Type B pancreatic cell (in vitro differentiated cells): Measurements from ENCODE around the gene CHST15. TPM values are rescaled to one million over a fixed set of nuclear protein-coding genes. Genes with fewer than 3 reads are reported as not detected.

Experiments
- DNase-seq: peaks from one replicate; pipeline ENCODE4 v3.0.0; 2021; ENCODE audit warnings: mixed read lengths; ENCODE audit not compliant: unreplicated experiment; ENCODE audit errors: extremely low spot score
- H3K27ac Mint-ChIP-seq: 2 replicates; pipeline ENCODE4 v1.8.0; 2021; ENCODE audit warnings: mild to moderate bottlenecking, mixed read lengths
- H3K27me3 Mint-ChIP-seq: 2 replicates; pipeline ENCODE4 v1.8.0; 2021; ENCODE audit warnings: mixed read lengths
- H3K36me3 Mint-ChIP-seq: 2 replicates; pipeline ENCODE4 v1.8.0; 2021; ENCODE audit warnings: mixed read lengths
- H3K4me1 Mint-ChIP-seq: one replicate; pipeline ENCODE4 v1.8.0; 2021; ENCODE audit warnings: mixed read lengths; ENCODE audit not compliant: unreplicated experiment
- H3K4me3 Mint-ChIP-seq: 2 replicates; pipeline ENCODE4 v1.8.0; 2021; ENCODE audit warnings: mild to moderate bottlenecking, mixed read lengths
- H3K9me3 Mint-ChIP-seq: 2 replicates; pipeline ENCODE4 v1.8.0; 2021; ENCODE audit warnings: mixed read lengths
- CTCF ChIP-seq: fragments of 200-600 bp; sonication (generic); conservative IDR thresholded peaks from 2 replicates; pipeline ENCODE4 v1.5.0; 2021; ENCODE audit warnings: antibody characterized with exemption, mild to moderate bottlenecking
- total RNA-seq: library from RNA; stranded (reverse); gene quantifications from 2 replicates; pipeline ENCODE4 v1.2.1, GENCODE V29; 2021; ENCODE audit warnings: low replicate concordance

Gene CHST15
- total RNA-seq, 1 donor from 2014 or later: 22.9 TPM

- Mint-ChIP-seq H3K27ac (no peak overlapping the region), H3K4me3 (no peak overlapping the region), H3K36me3 (peaks cover 15% of the 10 kb centered on the region), H3K27me3 (no peaks in the 10 kb centered on the region), H3K4me1 (peaks cover 14% of the 10 kb centered on the region), H3K9me3 (no peaks in the 10 kb centered on the region)
- DNase-seq: no peak
- TF ChIP-seq CTCF: no peak
Observed at GRCh38 chr10:124033887-124034218, 59.5 kb downstream of the CHST15 start.

- no peaks in the 10 kb centered on the region for H3K27me3 Mint-ChIP-seq
- H3K4me3 Mint-ChIP-seq: no peak overlapping the region
- peaks cover 13% of the 10 kb centered on the region for H3K4me1 Mint-ChIP-seq
- TF ChIP-seq CTCF: no peak
- no peak overlapping the region for H3K27ac Mint-ChIP-seq
- peaks cover 18% of the 10 kb centered on the region for H3K36me3 Mint-ChIP-seq
- no peaks in the 10 kb centered on the region for H3K9me3 Mint-ChIP-seq
- no peak for DNase-seq
Observed at GRCh38 chr10:124032971-124033886, 60.2 kb downstream of the CHST15 start.

- no peaks in the 10 kb centered on the region for H3K27me3 Mint-ChIP-seq
- no peak overlapping the region for H3K27ac Mint-ChIP-seq
- H3K36me3 Mint-ChIP-seq: peaks cover 23% of the 10 kb centered on the region
- H3K9me3 Mint-ChIP-seq: no peaks in the 10 kb centered on the region
- DNase-seq: no peak
- H3K4me1 Mint-ChIP-seq: peaks cover 13% of the 10 kb centered on the region
- H3K4me3 Mint-ChIP-seq: no peak overlapping the region
- TF ChIP-seq CTCF: no peak
Observed at GRCh38 chr10:124032087-124032935, 61.1 kb downstream of the CHST15 start.

GRCh38 chr10:124030492-124031110 is 62.8 kb downstream of the CHST15 start:
- Mint-ChIP-seq H3K27me3 (no peaks in the 10 kb centered on the region), H3K36me3 (peaks cover 14% of the 10 kb centered on the region), H3K4me1 (peaks cover 14% of the 10 kb centered on the region), H3K27ac (no peak overlapping the region), H3K4me3 (no peak overlapping the region), H3K9me3 (no peaks in the 10 kb centered on the region)
- TF ChIP-seq CTCF: no peak
- no peak for DNase-seq

- peaks cover 13% of the 10 kb centered on the region for H3K36me3 Mint-ChIP-seq
- H3K27me3 Mint-ChIP-seq: no peaks in the 10 kb centered on the region
- H3K4me1 Mint-ChIP-seq: peaks cover 14% of the 10 kb centered on the region
- no peak for TF ChIP-seq CTCF
- no peaks in the 10 kb centered on the region for H3K9me3 Mint-ChIP-seq
- H3K4me3 Mint-ChIP-seq: no peak overlapping the region
- H3K27ac Mint-ChIP-seq: no peak overlapping the region
- DNase-seq: no peak
Observed at GRCh38 chr10:124030061-124030460, 63.3 kb downstream of the CHST15 start.
